GM18502 (cell line): Measurements from ENCODE around the gene CALN1.

ENCODE experiments used
- ATAC-seq: cut with Tn5 transposase; IDR thresholded peaks from one replicate; pipeline ENCODE4 v1.9.1; 2021; ENCODE audit warnings: mild to moderate bottlenecking; ENCODE audit not compliant: unreplicated experiment, poor library complexity

CALN1 gene

DNA sequence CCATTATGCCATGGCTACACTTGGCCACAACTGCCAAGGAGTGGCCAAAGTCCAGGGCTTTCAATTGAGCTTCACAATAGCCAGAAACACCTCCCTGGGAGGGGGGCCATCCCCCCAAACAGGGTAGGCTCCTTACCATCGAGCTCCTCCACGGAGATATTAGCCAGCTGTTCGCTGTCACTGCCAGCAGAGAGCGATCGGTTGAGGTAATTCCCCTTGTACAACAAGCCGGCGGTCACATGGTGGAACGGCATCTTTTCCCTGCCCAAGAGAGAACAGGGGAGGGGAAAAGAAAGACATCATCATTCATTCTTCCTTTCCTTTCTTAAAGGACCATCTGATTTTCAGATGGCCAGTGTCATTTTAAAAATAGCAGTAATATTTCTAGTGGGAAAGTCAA, 133.6 kb downstream of the CALN1 start:
- ATAC-seq: no peak

DNA sequence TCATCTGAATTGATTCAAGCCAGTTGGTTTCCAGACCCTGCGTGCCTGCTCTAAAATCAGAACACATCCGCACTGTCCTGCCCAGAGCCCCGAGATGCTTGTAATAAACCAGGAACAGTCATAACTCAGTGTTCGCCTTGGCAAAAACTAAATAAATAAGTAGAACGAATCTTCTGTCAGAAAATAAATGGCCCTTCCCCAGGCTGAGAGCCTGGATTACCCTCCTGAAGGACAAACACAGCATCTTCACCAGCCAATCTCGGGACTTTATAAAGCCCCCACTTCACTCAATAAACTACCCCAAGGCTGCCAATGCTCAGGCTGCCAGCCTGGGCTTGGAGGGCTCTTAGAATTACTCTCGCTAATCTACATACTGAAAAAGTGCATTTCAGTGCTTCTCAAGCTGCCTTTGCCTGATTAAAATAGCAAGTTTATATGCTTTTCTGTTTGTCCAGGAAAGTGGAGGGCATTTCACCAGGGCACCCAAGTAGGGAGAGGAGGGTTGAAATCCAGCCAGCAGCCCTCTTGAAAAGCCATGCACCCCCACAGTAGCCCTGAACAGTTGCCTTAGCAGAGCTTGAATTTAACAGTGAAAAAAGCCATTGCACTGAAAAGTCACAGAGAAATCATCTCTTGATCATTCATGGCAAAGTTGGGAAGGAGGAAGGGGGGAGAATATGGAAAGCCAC, 136.6 kb downstream of the CALN1 start:
- ATAC-seq: no peak

DNA sequence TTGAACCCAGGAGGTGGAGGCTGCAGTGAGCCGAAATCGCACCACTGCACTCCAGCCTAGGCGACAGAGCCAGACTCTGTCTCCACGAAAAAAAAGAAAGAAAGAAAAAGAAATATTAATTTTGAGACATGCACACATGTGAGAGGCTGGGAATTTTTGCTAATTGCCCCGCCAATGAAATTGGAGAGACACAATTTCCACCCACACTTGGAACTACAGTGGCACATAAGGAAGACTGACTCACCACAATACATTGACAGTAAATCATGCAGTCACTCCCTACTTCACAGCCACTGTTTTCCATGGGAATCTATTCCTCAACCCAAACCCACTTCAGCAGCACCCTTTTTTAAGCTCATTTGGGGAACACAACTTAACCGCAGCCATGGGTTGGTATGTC, 139.7 kb downstream of the CALN1 start:
- no peak for ATAC-seq

DNA sequence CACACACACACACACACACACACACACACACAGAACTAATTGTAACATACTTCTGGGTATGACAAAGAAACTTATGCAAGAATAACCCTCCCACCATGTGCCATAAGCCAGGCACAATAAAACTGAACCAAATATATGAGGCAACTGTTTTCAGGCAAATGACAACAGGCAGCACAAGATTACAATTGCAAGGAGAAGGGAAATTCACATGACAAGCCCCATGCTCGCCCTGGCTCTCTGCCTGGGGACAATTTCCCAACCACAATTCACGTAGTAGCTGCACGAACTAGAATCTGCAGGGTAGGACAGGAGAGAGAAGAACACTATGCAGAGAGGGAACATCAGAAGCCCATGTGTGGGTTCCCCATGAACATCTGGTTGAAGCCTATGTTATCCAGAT, 143.3 kb downstream of the CALN1 start:
- no peak for ATAC-seq

DNA sequence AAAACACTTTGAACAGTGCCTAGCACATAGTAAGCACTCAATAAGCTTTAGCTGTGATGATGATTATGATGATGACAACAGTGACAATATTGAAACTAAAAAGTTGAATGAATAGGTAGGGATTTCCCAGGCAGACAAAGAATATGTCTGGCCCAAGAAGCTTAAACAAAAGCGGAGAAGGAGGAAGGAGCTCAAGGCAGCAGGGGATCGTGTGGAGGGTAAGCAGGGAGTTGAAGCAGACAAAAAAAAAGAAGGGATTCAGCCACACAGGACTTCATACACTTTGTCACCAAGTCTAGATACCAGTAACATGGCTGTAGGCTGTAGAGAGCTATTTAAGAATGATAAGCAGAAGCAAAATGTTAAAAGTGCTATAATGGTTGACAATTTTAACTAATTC, 144.0 kb downstream of the CALN1 start:
- ATAC-seq: no peak

DNA sequence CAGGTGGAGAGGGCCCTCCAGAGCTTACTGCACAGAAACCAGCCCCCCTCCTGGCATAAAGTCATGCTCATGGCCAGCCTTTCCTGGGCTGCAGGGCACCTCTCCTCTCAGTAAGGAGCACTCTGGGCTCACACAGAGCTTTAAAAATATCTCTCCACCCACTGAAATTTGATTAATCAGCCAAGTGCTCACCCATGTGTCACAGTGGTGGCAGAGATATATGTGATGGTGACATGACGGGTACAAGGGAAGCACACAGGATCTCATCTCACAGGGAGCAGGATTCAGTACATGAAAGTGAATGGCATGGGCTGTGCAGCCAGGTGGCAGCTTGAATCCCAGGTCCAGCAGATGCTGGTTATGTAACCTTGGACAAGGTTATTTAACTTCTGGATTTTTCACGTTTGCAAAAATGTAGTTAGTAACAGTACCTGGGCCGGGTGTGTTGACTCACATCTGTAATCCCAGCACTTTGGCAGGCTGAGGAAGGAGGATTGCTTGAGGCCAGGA, 144.8 kb downstream of the CALN1 start:
- no peak for ATAC-seq

DNA sequence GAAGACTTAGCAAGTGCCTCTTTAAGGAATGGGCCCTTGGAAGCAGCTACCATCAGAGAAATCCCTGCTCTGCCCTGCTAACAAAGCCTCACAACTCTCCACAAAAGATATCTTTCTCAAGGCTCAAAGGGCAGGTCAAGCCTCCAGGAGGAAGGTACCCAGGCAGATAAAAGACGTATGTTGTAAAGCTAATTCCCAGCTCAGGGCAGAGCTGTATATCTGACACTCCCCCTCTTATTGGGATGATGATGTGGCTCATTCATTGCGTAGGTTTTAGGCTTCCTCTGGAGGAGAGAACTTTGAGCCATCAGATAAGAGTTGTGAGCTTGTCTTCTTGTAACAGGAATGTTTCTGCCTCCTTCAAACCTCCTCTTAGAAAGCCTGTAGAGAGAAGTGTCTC, 145.4 kb downstream of the CALN1 start:
- ATAC-seq: no peak

DNA sequence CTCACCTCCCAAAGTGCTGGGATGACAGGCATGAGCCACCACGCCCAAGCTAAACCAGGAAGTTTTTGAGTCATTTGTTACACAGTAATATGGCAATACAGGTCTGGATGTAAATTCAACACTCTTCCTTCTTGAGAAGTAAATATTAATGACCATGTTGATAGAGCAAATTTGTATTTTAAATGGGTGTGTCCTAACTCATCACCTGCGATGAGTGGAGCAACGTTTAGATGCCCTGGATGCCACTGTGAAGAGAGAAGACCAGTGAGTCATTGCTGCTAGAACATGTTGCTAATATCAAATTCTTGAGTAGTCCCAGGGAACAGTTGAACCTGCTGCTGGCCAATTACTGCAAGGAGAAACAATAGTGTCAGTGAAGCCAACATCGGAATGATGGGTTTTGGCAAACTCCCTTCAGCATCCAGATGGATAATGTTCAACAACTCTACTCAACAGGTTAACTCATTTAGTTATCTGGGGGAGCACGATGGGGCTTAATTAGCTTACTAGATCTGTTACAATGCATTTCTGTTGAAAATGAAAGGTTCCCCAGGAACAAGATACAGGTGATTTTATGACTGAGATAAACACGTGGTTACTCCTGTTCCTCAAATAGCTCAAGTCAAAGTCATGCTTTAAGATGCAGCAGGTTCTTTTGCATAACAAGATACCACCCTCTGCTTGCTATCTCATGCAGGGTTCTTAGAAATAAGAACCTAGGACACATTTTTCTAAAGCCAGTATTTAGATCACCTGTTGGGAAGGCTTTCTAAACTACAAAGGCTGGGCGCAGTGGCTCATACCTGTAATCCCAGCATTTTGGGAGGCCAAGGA, 146.8 kb downstream of the CALN1 start:
- ATAC-seq: no peak

DNA sequence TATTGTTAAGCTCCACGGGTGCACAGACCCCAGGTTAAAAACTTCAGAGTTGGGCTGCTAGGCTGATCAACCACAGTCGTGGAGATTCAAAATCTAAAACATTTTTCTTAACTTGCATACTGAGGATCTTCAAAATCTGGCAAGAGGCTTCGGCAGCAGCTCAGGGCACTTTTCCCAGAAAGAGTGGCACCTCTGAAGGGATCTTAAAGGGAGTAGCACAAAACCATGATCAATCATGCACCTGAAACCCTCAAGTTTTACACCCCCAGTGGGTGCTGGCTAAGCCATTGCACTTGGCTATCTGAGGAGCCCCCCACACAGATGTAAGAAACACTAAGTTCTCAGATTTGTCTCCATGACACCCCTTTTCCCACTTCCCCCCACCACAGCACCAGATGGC, 151.7 kb downstream of the CALN1 start:
- ATAC-seq: no peak

DNA sequence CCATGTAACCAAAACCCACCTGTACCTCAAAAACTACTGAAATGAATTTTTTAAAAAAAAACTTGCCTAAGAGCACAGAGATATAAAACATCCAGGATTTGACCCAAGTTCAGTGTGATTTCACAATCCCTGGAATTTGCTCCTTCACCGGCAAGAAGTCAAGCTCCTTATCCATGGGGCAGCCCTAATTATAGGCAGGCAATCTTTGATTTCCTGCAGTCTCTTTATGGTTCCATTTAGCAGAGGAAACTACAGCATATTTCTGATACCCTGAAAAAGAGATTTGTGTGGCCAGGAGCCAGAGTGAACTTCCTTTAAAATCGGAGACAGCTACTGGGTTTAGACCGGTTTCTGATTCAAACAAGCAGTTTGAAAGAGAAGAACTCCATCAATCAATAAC, 154.1 kb downstream of the CALN1 start:
- ATAC-seq: no peak

DNA sequence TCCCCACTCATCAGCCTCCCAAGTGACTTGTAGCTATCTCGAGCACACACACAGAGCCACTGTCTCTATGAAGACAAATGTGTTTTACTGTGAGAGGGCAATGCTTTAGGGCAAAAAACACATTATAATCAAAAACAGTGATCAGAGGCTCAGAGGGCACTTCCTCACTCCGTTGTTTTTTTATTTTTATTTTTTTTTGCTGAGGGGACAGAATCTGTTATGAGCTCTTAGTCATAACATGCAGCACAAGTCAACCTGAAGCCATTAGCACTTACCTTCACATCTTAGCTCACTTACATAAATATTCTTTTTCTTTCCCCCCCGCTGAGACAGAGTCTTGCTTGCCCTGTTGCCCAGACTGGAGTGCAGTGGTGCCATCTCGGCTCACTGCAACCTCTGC, 157.7 kb downstream of the CALN1 start:
- no peak for ATAC-seq

DNA sequence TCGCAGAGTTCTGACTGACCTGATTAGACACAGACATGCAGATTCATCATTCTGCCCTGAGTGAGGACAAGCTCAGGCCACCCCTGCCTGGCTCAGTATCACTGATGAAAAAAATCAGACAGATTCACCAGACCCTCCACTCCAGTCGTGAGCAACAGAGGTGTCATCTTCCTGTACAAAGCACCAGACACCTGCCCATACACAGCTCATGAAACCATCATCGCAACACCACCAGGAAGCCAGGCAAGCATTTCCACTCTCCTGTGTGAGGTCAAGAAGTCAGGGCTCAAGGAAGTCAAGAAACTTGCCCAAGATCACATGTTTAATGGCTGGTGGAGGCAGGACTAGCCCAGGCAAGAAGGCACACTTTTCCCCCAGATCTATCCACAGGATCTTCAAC, 163.0 kb downstream of the CALN1 start:
- no peak for ATAC-seq

DNA sequence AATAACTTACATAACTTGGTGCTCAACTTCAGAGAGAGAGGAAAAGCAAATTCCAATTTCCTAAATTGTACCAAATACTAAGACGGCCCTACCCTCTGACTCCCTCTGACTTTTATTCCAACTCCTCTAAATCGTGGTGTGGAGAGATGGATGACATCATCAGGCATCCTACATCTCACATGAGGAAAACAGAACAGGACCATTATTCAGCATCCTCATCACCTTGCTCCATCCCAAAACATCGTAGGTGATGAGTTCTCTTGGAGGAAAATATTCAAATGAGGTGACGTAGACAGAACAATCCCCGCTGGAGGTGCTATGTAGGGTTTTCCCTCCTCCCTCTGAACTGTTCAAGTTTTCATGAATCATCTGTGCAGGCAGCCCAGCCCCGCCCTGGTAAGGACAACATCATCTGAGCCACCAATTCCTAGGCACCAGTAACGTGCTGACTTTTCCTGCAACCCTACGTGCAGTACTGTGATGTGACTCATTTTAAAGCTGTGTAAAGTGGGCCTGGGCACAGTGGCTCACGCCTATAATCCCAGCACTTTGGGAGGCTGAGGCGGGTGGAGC, 167.2 kb downstream of the CALN1 start:
- ATAC-seq: no peak

DNA sequence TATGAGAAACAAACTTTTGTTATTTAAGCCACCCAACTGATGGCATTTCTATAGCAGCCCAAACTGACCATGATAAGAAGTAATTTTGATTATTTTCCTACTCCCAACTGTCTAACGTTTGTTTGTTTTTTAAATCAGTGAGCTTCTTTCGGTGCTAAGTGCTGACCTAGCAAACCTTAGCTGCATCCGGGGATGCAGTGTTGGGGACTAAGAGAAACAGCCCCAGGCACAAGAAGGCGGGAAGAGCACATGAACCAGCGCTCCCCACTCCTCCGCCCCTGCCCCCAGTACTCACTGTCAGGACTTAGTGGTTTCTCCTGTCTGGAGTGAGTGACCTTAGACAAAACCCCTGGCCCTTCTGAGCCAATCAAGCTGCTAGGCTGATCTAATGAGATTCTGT, 168.8 kb downstream of the CALN1 start:
- no peak for ATAC-seq

DNA sequence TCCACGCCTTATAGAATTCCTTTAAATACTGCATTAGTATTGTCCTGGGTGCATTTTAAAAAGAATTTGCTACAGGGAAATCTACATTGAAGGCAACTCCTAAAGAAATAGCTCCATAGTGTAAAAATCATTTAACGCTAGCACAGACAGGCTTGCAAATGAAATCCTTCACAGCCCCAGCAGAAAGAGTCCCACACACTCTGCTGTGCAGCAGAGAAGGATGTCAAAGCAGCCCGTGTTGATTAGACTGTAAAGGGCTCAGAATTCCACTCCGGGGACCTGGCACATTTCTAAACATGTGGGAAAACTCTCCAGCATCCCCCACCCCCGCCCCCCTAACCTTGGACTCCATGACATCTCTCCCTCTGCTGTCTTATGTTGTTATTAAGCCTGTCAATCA, 176.8 kb downstream of the CALN1 start:
- ATAC-seq: no peak

DNA sequence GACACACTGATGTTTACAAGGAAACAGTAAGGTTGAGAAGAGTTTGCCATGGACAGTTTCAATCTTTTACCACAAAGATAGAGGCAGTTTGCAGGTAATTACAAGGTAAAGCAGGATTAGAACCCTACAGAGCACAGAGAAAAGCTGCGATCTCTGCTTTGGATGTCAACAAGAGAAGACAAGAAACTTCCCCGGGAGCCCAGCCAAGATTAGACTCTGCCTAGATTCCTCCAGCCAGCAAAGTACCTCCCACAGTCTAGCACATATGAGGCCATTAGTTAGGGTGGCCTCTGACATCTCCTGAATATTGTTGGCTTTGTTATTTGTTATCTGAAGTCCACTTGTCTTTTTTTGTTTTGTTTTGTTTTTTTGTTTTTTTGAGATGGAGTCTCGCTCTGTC, 178.1 kb downstream of the CALN1 start:
- no peak for ATAC-seq

DNA sequence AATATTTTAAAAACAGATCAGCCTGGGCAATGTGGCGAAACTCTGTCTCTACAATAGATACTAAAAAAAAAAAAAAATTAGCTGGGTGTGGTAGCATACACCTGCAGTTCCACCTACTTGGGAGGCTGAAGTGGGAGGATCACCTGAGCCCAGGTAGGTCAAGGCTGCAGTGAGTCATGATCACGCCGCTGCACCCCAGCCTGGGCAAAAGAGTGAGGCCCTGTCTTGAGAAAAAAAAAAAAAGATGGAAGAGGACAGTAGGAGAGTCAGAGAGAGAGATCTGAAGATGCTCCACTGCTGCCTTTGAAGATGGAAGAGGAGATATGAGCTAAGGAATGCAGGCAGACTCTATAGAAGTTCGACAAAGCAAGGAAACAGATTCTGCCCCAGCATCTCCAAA, 181.9 kb downstream of the CALN1 start:
- no peak for ATAC-seq

DNA sequence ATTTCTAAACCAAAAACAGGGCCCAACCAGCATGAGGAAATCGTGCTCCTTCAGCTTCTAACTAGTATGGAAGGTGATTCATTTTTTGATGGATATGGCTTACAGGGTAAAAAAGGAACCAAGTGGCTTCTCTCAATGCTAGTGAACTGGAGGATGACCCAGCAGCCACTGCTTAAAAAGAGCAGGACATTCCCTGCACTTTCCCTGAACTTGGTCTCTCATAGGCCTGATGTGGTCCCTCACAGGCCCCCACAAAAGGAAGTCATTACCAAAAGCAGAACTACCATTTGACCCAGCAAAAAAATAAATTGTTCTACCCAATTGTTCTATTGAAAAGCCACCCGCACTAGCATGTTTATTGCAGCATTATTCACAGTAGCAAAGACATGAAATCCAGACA, 188.8 kb downstream of the CALN1 start:
- ATAC-seq: no peak

DNA sequence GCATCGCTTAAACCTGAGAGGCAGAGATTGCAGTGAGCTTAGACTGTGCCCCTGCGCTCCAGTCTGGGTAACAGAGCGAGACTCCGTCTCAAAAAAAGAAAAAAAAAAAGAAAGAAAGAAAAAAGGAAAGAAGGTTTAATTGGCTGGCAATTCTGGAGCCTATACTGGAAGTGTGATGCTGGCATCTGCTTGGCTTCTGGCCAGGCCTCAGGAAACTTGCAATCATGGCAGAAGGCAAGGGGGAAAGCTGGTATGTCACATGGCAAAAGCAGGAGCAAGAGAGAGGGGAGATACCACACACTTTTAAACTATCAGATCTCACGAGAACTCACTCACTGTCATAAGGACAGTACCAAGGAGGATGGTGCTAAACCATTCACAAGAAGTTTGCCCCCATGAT, 190.0 kb downstream of the CALN1 start:
- ATAC-seq: no peak

DNA sequence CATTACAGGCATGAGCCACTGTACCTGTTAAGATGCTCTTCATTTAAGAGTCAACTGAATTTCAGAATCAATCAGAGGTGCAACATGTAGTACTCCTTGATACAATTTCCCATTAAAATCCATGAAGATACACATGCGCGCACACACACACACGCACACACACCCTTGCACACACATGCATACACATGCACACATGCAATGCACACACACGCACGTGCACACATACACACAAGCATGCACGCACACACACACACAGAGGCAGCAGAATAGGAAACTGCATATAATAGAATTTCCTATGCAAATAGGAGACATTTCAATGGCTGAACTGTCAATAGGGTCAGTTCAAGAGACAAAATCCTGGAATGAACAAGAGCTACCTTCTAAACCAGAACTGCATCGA, 192.6 kb downstream of the CALN1 start:
- no peak for ATAC-seq

DNA sequence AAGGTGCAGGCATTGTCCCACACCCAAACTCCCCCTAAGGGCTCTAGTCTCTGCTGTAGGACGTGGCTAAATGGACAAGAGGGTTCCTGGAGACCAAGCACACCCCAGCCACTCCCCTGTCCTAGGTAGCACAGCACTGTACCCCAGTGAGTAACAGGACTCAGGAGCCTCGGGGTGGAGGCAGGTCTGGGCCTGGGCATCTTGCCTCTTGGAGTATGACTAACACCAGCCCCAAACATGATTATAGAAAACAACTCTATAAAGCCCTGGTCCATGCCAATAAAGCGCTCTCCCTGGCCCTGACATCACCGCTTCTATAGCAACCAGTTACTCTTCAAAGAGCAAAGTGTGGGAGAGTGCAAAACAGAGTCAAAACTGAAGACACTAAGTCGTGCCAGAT, 195.0 kb downstream of the CALN1 start:
- no peak for ATAC-seq

DNA sequence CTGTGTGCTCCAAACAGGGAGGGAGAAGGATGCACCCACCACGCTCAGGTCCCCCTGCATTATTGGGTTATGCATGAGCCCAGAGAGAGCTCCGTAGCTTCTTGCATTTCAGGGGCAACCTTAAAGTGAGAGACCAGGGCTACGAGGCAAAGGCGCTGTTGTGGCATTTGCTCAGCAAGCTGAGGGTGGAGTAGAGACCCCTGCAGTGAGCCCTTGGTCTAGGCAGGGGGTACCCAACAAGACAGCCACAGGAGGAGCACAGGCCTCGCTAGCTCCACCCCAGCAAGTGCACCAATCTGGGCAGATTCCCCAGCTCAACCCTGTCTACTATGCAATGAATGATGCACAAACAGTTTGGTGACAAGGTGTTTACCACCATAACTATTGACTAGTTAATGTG, 198.4 kb downstream of the CALN1 start:
- ATAC-seq: no peak
